DOHH2 (cell line): ENCODE results near the gene SPA17.

Source experiments
- CTCF ChIP-seq: fragments of 200-600 bp; sonication (generic); IDR thresholded peaks from one replicate; pipeline ENCODE4 v1.5.1; 2014; ENCODE audit warnings: antibody characterized with exemption, mild to moderate bottlenecking, low read depth, low read length; ENCODE audit not compliant: poor library complexity, severe bottlenecking
- EZH2phosphoT487 ChIP-seq: fragments of 200-600 bp; sonication (generic); IDR thresholded peaks from 2 replicates; pipeline ENCODE4 v1.6.1; 2017; ENCODE audit warnings: borderline replicate concordance, mild to moderate bottlenecking, antibody characterized with exemption, low read length, moderate library complexity, mixed read lengths

- TF ChIP-seq CTCF (no peak), EZH2phosphoT487 (no peak)
Measured at GRCh38 chr11:124739479-124740276, 66.0 kb downstream of the SPA17 start, which contains the start of gene NRGN.
